ENCODE data around the gene PLEKHM3. TPM values are rescaled to one million over a fixed set of nuclear protein-coding genes. Genes with fewer than 3 reads are reported as not detected.

Gene PLEKHM3
- total RNA-seq, 1 donor: 13.8 TPM

DNA sequence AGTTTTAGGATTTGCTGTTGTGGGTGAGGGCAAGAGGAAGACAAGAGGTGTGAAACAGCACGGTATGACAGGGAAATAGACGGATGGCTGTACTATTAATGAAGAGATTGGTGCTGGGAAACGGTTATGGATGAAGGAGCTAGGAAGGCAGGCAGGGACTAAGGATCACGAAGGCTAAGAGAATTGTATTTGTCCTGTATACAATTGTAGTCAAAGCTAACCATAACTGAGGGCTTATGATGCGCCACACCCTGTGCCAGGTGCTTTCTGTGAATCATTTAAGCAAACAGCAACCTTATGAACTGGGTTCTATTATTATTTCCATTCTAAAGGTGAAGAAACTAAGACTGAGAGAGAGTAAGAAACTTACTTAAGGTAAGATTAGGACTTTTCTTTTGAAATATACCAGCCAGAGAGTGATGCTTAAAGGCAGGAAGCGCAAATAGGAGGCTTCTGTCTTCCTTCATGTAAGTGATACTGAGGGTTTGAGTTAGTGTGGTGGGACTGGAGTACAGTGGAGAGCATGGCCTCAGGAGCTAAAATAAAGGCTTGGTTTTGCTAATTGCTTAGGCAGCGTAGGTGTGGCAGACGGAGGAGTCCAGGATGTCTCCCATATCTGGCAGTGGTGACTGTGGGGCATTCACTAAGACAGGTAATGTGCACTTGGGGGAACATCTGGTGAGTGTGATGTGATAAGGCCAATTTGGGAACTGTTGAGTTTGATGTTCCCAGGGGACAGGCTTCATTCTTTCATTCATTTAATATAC lies 85.8 kb downstream of the PLEKHM3 start:
- TF ChIP-seq, protein P1, sequence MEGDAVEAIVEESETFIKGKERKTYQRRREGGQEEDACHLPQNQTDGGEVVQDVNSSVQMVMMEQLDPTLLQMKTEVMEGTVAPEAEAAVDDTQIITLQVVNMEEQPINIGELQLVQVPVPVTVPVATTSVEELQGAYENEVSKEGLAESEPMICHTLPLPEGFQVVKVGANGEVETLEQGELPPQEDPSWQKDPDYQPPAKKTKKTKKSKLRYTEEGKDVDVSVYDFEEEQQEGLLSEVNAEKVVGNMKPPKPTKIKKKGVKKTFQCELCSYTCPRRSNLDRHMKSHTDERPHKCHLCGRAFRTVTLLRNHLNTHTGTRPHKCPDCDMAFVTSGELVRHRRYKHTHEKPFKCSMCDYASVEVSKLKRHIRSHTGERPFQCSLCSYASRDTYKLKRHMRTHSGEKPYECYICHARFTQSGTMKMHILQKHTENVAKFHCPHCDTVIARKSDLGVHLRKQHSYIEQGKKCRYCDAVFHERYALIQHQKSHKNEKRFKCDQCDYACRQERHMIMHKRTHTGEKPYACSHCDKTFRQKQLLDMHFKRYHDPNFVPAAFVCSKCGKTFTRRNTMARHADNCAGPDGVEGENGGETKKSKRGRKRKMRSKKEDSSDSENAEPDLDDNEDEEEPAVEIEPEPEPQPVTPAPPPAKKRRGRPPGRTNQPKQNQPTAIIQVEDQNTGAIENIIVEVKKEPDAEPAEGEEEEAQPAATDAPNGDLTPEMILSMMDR (IDR thresholded peaks at IDR 0.05; ENCODE audit: insufficient read depth, low read depth, low read length): no peak
- no peak for DNase-seq (ENCODE audit: low read depth)

DNA sequence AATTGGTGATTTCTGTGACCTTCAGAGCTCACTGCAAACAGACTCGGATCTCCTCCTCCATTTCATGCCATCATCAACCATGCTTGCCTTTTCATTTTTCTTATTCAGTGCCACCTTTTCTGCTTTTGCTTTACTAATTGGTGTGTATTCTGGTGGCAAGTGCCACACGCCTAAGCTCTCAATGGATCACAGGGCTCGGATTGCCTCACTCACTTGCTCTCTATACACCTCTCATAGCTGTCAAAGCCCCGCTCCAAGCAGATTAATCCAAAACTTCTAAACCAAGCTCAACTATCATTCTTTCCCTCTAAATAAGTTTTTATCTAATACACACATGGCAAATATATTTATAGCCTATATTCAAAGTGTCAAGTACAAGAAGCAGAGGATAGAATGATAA lies 86.4 kb downstream of the PLEKHM3 start:
- no peak for DNase-seq (ENCODE audit: low read depth)
- TF ChIP-seq, protein P1 (IDR thresholded peaks at IDR 0.05; ENCODE audit: insufficient read depth, low read depth, low read length): no peak
- no peak overlapping the region for H3K4me3 ChIP-seq (ENCODE audit: low read depth, low read length)

More for the DNA sequence above, 85.8 kb downstream of the PLEKHM3 start:
- no peak overlapping the region for H3K4me3 ChIP-seq (ENCODE audit: low read depth, low read length)

DNA sequence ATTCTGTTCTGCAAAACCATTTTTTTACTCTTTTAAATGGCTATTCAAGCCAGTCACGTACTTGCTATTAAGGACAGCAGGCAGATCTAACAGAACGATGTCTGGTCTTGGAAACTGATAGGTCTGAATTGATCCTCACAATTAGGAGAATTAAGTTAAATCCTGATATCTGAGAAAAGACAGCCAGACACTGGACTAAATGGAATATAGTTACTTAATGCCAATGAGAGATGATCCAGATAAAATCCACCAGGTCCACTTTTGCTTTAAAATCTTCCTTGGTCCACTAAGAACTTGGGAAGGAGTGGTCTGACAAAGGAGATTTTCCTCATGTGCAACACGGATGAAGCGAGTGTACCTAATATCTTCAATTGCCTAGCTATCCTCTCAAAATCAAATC lies 86.9 kb downstream of the PLEKHM3 start:
- no peak overlapping the region for H3K4me3 ChIP-seq (ENCODE audit: low read depth, low read length)
- DNase-seq (ENCODE audit: low read depth): no peak
- TF ChIP-seq, protein P1 (IDR thresholded peaks at IDR 0.05; ENCODE audit: insufficient read depth, low read depth, low read length): no peak

DNA sequence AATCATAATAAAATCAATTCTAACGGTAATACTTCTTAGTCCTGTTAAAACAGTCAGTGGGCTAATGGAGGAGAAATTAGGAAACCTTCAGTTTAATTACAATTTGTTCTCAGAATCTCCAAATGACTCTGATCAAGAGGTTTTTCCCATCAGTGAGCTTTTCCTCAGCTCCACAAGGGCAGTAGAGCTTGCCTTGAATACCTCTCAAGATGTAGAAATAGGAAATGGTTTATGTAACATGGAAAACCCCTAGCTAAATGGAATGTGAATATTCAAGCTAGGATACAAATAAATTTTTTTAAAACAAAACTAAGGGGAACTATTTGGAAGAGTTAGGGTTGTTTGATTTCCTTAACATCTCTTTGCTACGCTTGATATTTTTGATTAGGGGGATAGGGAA lies 87.5 kb downstream of the PLEKHM3 start:
- peak; percentile 12 for DNase-seq (ENCODE audit: low read depth)
- H3K4me3 ChIP-seq (ENCODE audit: low read depth, low read length): no peak overlapping the region
- TF ChIP-seq, protein P1 (IDR thresholded peaks at IDR 0.05; ENCODE audit: insufficient read depth, low read depth, low read length): no peak

DNA sequence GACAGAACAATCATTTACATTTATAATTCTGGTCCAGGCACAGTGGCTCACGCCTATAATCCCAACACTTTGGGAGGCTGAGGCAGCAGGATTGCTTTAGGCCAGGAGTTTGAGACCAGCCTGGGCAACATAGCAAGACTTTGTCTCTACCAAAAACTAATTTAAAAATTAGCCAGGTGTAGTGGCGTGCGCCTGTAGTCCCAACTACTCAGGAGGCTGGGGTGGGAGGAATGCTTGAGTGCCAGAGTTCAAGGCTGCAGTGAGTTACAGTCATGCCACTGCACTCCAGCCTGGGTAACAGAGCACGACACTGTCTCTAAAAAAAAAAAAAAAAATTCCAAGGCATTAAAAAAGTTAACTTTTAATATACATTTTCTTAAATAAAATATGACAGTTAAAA lies 88.1 kb downstream of the PLEKHM3 start:
- TF ChIP-seq, protein P1 (IDR thresholded peaks at IDR 0.05; ENCODE audit: insufficient read depth, low read depth, low read length): no peak
- H3K4me3 ChIP-seq (ENCODE audit: low read depth, low read length): no peak overlapping the region
- DNase-seq (ENCODE audit: low read depth): no peak

DNA sequence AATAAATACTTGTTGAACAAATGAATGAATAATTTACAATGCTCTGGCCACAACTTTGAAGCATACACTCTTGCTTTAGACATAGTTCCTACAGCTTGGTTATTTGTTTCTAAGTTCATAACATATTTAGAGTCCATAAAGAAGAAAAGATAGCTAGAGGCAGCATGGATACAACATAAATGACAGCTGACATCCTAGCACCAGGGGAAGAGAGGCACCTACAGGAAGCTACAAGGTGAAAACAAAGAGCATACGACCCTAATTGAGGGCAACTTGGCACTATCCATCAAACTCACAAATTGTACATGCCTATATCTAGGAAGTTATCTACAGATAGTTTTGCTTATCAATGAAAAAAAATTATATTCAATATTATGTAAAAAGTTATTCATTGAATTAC lies 88.9 kb downstream of the PLEKHM3 start:
- no peak overlapping the region for H3K4me3 ChIP-seq (ENCODE audit: low read depth, low read length)
- TF ChIP-seq, protein P1 (IDR thresholded peaks at IDR 0.05; ENCODE audit: insufficient read depth, low read depth, low read length): no peak
- no peak for DNase-seq (ENCODE audit: low read depth)

DNA sequence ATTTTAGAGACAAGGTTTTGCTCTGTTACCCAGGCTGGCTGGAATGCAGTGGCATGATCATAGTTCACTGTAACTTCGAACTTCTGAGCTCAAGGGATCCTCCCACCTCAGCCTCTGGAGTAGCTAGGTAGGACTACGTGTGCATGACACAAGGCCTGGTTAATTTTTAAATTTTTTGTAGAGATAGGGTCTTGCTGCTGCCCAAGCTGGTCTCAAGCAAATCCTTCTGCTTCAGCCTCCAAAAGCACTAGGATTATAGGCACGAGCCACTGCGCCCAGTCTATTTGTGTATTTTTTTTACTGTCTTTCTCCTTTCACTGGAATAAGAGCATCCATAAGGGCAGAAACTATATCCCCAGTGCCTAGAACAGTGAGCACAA lies 89.3 kb downstream of the PLEKHM3 start:
- no peak overlapping the region for H3K4me3 ChIP-seq (ENCODE audit: low read depth, low read length)
- no peak for DNase-seq (ENCODE audit: low read depth)
- TF ChIP-seq, protein P1 (IDR thresholded peaks at IDR 0.05; ENCODE audit: insufficient read depth, low read depth, low read length): no peak
